OCI-LY3 (cell line): ENCODE data around the gene NDUFAF3.

Source experiments
- H2AFZ ChIP-seq: fragments of 200-600, 300-600 bp; shearing (Covaris generic); 2 replicates; pipeline ENCODE4 v1.6.0; 2014; ENCODE audit warnings: antibody characterized with exemption, low read depth, low read length
- H3K27ac ChIP-seq: fragments of 200-600, 300-600 bp; sonication (generic); 2 replicates; pipeline ENCODE4 v1.5.1; 2014; ENCODE audit warnings: mild to moderate bottlenecking, low read length, moderate library complexity, mixed read lengths
- H3K27me3 ChIP-seq: fragments of 200-600, 300-600 bp; sonication (generic); 2 replicates; pipeline ENCODE4 v1.6.1; 2014; ENCODE audit warnings: low read depth, low read length, mixed read lengths
- H3K36me3 ChIP-seq: fragments of 200-600, 300-600 bp; sonication (generic); replicated peaks from 2 replicates; pipeline ENCODE3; 2014; ENCODE audit warnings: low read depth, low read length, mixed read lengths
- H3K4me1 ChIP-seq: fragments of 300-600, 200-600 bp; sonication (generic); 2 replicates; pipeline ENCODE4 v1.6.1; 2014; ENCODE audit warnings: low read length, mixed read lengths
- H3K4me2 ChIP-seq: fragments of 200-600, 300-600 bp; sonication (generic); 2 replicates; pipeline ENCODE4 v1.6.1; 2014; ENCODE audit warnings: low read length, mixed read lengths
- H3K4me3 ChIP-seq: fragments of 300-600, 200-600 bp; sonication (generic); 2 replicates; pipeline ENCODE4 v1.5.1; 2014; ENCODE audit warnings: antibody characterized with exemption, mild to moderate bottlenecking, low read length, moderate library complexity
- H3K79me2 ChIP-seq: fragments of 300-600, 200-600 bp; shearing (Covaris generic); 2 replicates; pipeline ENCODE4 v1.6.1; 2014; ENCODE audit warnings: mild to moderate bottlenecking, low read length, mixed read lengths
- H3K9ac ChIP-seq: fragments of 300-600, 200-600 bp; shearing (Covaris generic); 2 replicates; pipeline ENCODE4 v1.6.0; 2014; ENCODE audit warnings: mild to moderate bottlenecking, low read length, moderate library complexity
- H3K9me3 ChIP-seq: fragments of 200-600, 300-600 bp; shearing (Covaris generic); 2 replicates; pipeline ENCODE4 v1.6.1; 2014; ENCODE audit warnings: low read length, mixed read lengths; ENCODE audit not compliant: insufficient read depth
- H4K20me1 ChIP-seq: fragments of 200-600, 300-600 bp; sonication (generic); 2 replicates; pipeline ENCODE4 v1.6.1; 2016; ENCODE audit warnings: low read length, mixed read lengths; ENCODE audit not compliant: insufficient read depth
- CTCF ChIP-seq: fragments of 200-600, 300-600 bp; sonication (generic); IDR thresholded peaks from 2 replicates; pipeline ENCODE4 v1.5.1; 2014; ENCODE audit warnings: antibody characterized with exemption, low read length, low read depth
- EZH2phosphoT487 ChIP-seq: fragments of 200-600 bp; shearing (Covaris generic); IDR thresholded peaks from 2 replicates; pipeline ENCODE4 v1.6.1; 2018; ENCODE audit warnings: antibody characterized with exemption, mixed run types, low read depth

The NDUFAF3 gene

GRCh38 chr3:48985831-48986376 is 36.0 kb upstream of the NDUFAF3 start:
- H3K36me3 ChIP-seq, result peaks cover 39% of the 10 kb centered on the region
- H2AFZ ChIP-seq, result no peak overlapping the region
- H3K79me2 ChIP-seq, result peaks cover 22% of the 10 kb centered on the region
- no peak overlapping the region for H3K9ac ChIP-seq
- H3K4me3 ChIP-seq, result no peak overlapping the region
- H3K4me2 ChIP-seq, result no peak overlapping the region
- no peak for TF ChIP-seq CTCF
- no peak for TF ChIP-seq EZH2phosphoT487
- peaks cover 7% of the 10 kb centered on the region for H3K4me1 ChIP-seq
- no peaks in the 10 kb centered on the region for H3K9me3 ChIP-seq
- H4K20me1 ChIP-seq, result no peaks in the 10 kb centered on the region; the same call in 1 of the 2 replicates
- H3K27ac ChIP-seq, result no peak overlapping the region
- no peaks in the 10 kb centered on the region for H3K27me3 ChIP-seq

GRCh38 chr3:48989126-48989795 is 32.7 kb upstream of the NDUFAF3 start:
- peak overlapping the region; percentile 57 for H3K27ac ChIP-seq
- H4K20me1 ChIP-seq, result no peaks in the 10 kb centered on the region

GRCh38 chr3:48989796-48990635 is 31.9 kb upstream of the NDUFAF3 start, which contains the start of gene P4HTM:
Gene P4HTM (plus strand): TSS chr3:48990241. CDS start chr3:48990257, 16 bp downstream.
- Histone ChIP-seq H3K4me3 (peak within 1 kb of the TSS; percentile 81), H3K9me3 (no peaks in the 10 kb centered on the region), H3K9ac (peak within 1 kb of the TSS; percentile 86), H4K20me1 (no peaks in the 10 kb centered on the region), H3K79me2 (peaks cover 36% of the 10 kb centered on the region), H3K27me3 (no peaks in the 10 kb centered on the region), H3K36me3 (peaks cover 12% of the 10 kb centered on the region), H3K4me1 (peaks cover 15% of the 10 kb centered on the region), H3K27ac (peak within 1 kb of the TSS; percentile 57), H2AFZ (peak within 1 kb of the TSS; percentile 64), H3K4me2 (peak within 1 kb of the TSS; percentile 95)
- TF ChIP-seq CTCF (peak; percentile 50), EZH2phosphoT487 (no peak)

More at GRCh38 chr3:48989126-48989795, 32.7 kb upstream of the NDUFAF3 start:
- Histone ChIP-seq H3K36me3 (peaks cover 18% of the 10 kb centered on the region), H3K9me3 (no peaks in the 10 kb centered on the region), H3K9ac (peak overlapping the region; percentile 86), H2AFZ (peak overlapping the region; percentile 59; the same call in 1 of the 2 replicates), H3K79me2 (peaks cover 36% of the 10 kb centered on the region), H3K27me3 (no peaks in the 10 kb centered on the region), H3K4me1 (peaks cover 15% of the 10 kb centered on the region), H3K4me3 (peak overlapping the region; percentile 81), H3K4me2 (peak overlapping the region; percentile 95)
- TF ChIP-seq EZH2phosphoT487, result no peak
- TF ChIP-seq CTCF, result no peak
